HepG2 (cell line): Measurements from ENCODE around the gene GGT1. TPM values are rescaled to one million over a fixed set of nuclear protein-coding genes. Genes with fewer than 3 reads are reported as not detected.
A peak's percentile ranks its signal among the peaks of the same experiment; 100 is the strongest.

Experiments
- ARID5B ChIP-seq: IDR thresholded peaks from 2 replicates; pipeline ENCODE4 v1.4.0; 2020; ENCODE audit warnings: mild to moderate bottlenecking, missing genetic modification reagents
- CENPT ChIP-seq: sonication (generic); formaldehyde crosslinking; IDR thresholded peaks from 2 replicates; pipeline ENCODE4 v1.8.0; 2022; ENCODE audit warnings: low read depth, mild to moderate bottlenecking, moderate library complexity, missing genetic modification reagents
- DMAP1 ChIP-seq: IDR thresholded peaks from 2 replicates; pipeline ENCODE4 v1.6.1; 2016
- FIP1L1 ChIP-seq: fragments of 200-400 bp; formaldehyde crosslinking; IDR thresholded peaks from 2 replicates; pipeline ENCODE4 v1.6.1; 2018; ENCODE audit warnings: low read depth, mild to moderate bottlenecking, low read length, moderate library complexity, borderline replicate concordance; ENCODE audit not compliant: insufficient read depth
- HOXA7 ChIP-seq: sonication (generic); formaldehyde crosslinking; IDR thresholded peaks from 2 replicates; pipeline ENCODE4 v1.8.1; 2022; ENCODE audit warnings: mild to moderate bottlenecking, missing genetic modification reagents, moderate library complexity
- ISL2 ChIP-seq: sonication (generic); formaldehyde crosslinking; IDR thresholded peaks from 2 replicates; pipeline ENCODE4 v1.5.0; 2020; ENCODE audit warnings: missing genetic modification reagents
- JDP2 ChIP-seq: sonication (generic); formaldehyde crosslinking; IDR thresholded peaks from 2 replicates; pipeline ENCODE4 v1.8.1; 2022; ENCODE audit warnings: missing genetic modification reagents, borderline replicate concordance
- JUNB ChIP-seq: sonication (generic); formaldehyde crosslinking; IDR thresholded peaks from 2 replicates; pipeline ENCODE4 v1.8.0; 2022; ENCODE audit warnings: missing genetic modification reagents, mild to moderate bottlenecking, borderline replicate concordance
- MBNL3 ChIP-seq: fragments of 250-450 bp; sonication (Bioruptor Pico); conservative IDR thresholded peaks from 2 replicates; pipeline ENCODE4 v1.8.0; 2022; ENCODE audit warnings: mild to moderate bottlenecking, inconsistent platforms
- MLX ChIP-seq: IDR thresholded peaks from 2 replicates; pipeline ENCODE4 v1.6.1; 2016
- MXD1 ChIP-seq: sonication (generic); formaldehyde crosslinking; IDR thresholded peaks from 2 replicates; pipeline ENCODE4 v1.4.0; 2020; ENCODE audit warnings: mild to moderate bottlenecking, missing genetic modification reagents
- NFIB ChIP-seq: sonication (generic); formaldehyde crosslinking; IDR thresholded peaks from 2 replicates; pipeline ENCODE4 v1.9.0; 2021; ENCODE audit warnings: missing genetic modification reagents, mild to moderate bottlenecking, borderline replicate concordance
- PHF8 ChIP-seq: sonication (generic); formaldehyde crosslinking; IDR thresholded peaks from 2 replicates; pipeline ENCODE4 v1.5.0; 2020; ENCODE audit warnings: missing genetic modification reagents
- SMAD1 ChIP-seq: sonication (generic); formaldehyde crosslinking; IDR thresholded peaks from 2 replicates; pipeline ENCODE4 v1.4.0; 2020; ENCODE audit warnings: missing genetic modification reagents, low read depth, mild to moderate bottlenecking, borderline replicate concordance
- STAG1 ChIP-seq: sonication (generic); formaldehyde crosslinking; IDR thresholded peaks from 2 replicates; pipeline ENCODE4 v1.4.0; 2020; ENCODE audit warnings: missing genetic modification reagents
- TAF1 ChIP-seq: sonication (generic); formaldehyde crosslinking; IDR thresholded peaks from 2 replicates; pipeline ENCODE4 v1.4.0; 2020; ENCODE audit warnings: missing genetic modification reagents
- TGIF2 ChIP-seq: IDR thresholded peaks from 2 replicates; pipeline ENCODE4 v1.6.1; 2016; ENCODE audit warnings: control low read depth, missing compliant biosample characterization
- UBTF ChIP-seq: sonication (generic); formaldehyde crosslinking; IDR thresholded peaks from 2 replicates; pipeline ENCODE4 v1.4.0; 2020; ENCODE audit warnings: mild to moderate bottlenecking, missing genetic modification reagents
- ZNF207 ChIP-seq: fragments of 450-650 bp; IDR thresholded peaks from 2 replicates; pipeline ENCODE4 v1.6.1; 2016; ENCODE audit warnings: antibody characterized with exemption, borderline replicate concordance
- ZNF335 ChIP-seq: sonication (generic); formaldehyde crosslinking; IDR thresholded peaks from 2 replicates; pipeline ENCODE4 v1.4.0; 2020; ENCODE audit warnings: missing genetic modification reagents
- ZNF343 ChIP-seq: sonication (generic); formaldehyde crosslinking; IDR thresholded peaks from 2 replicates; pipeline ENCODE4 v1.4.0; 2020; ENCODE audit warnings: mild to moderate bottlenecking, missing genetic modification reagents
- ZNF546 ChIP-seq: sonication (generic); formaldehyde crosslinking; conservative IDR thresholded peaks from 2 replicates; pipeline ENCODE4 v1.8.1; 2023; ENCODE audit warnings: mild to moderate bottlenecking, missing genetic modification reagents
- ZNF883 ChIP-seq: sonication (generic); formaldehyde crosslinking; IDR thresholded peaks from 2 replicates; pipeline ENCODE4 v1.5.1; 2020; ENCODE audit warnings: mild to moderate bottlenecking, missing genetic modification reagents; ENCODE audit errors: not compliant biosample characterization
- polyA plus RNA-seq, 8 experiments: library from polyadenylated mRNA; depleted of rRNA in 3 of 8; stranded (reverse) in 7 of 8; unstranded in 1 of 8; fragments of >200 nt; fragmentation: Illumina TruSeq in 4 of 8; extraction: Trizol in 4 of 8; gene quantifications; 2 replicates each; pipeline versions ENCODE4 v1.2.1 to v1.2.3, GENCODE V29; 2011 to 2016; ENCODE audit warnings: low read depth in 4 of 8, missing spikeins in 1 of 8, mixed read lengths in 1 of 8; ENCODE audit not compliant: insufficient read depth in 1 of 8
- total RNA-seq, 5 experiments: library from RNA; depleted of rRNA; stranded (reverse); fragments of >200 nt; fragmentation: Illumina TruSeq; extraction: Trizol; gene quantifications; 2 replicates each; pipeline ENCODE4 v1.2.3, GENCODE V29; 2016; ENCODE audit warnings: low read depth in 1 of 5

Gene GGT1
- total and polyA plus RNA-seq, 2 of the 13 experiments (the other 11 are each of a cell fraction or from before 2014, with no cell fraction given) = 29.9 to 103 TPM

- TF ChIP-seq ARID5B = peak; percentile 9; the same call in 1 of the 2 replicates
- no peak for TF ChIP-seq FIP1L1
- TF ChIP-seq MXD1 (CRISPR knock-in tag) = peak; percentile 58; the same call in 1 of the 2 replicates
- 0 out of 2 replicates have a peak, but pooled peaks have one; percentile 15 for TF ChIP-seq MLX
- TF ChIP-seq ZNF207 = no peak
- TF ChIP-seq NFIB (CRISPR knock-in tag) = no peak
- TF ChIP-seq ISL2 (CRISPR knock-in tag) = no peak; the same call in 1 of the 2 replicates
- 0 out of 2 replicates have a peak, but pooled peaks have one; percentile 49 for TF ChIP-seq ZNF546 (CRISPR knock-in tag)
- no peak for TF ChIP-seq STAG1 (CRISPR knock-in tag)
- 0 out of 2 replicates have a peak, but pooled peaks have one; percentile 16 for TF ChIP-seq SMAD1
- TF ChIP-seq JDP2 = no peak
- no peak for TF ChIP-seq ZNF883 (CRISPR knock-in tag)
- TF ChIP-seq HOXA7 (CRISPR knock-in tag) = no peak
- peak; percentile 60 for TF ChIP-seq TAF1 (CRISPR knock-in tag)
- TF ChIP-seq PHF8 (CRISPR knock-in tag) = no peak; the same call in 1 of the 2 replicates
- no peak for TF ChIP-seq ZNF343 (CRISPR knock-in tag)
- TF ChIP-seq DMAP1 (CRISPR knock-in tag) = no peak; the same call in 1 of the 2 replicates
- TF ChIP-seq TGIF2 (CRISPR knock-in tag) = 0 out of 2 replicates have a peak, but pooled peaks have one; percentile 22
- no peak for TF ChIP-seq ZNF335
- TF ChIP-seq UBTF (CRISPR knock-in tag) = peak; percentile 52
- TF ChIP-seq CENPT (CRISPR knock-in tag) = no peak
- no peak for TF ChIP-seq MBNL3 (CRISPR knock-in tag)
- TF ChIP-seq JUNB = no peak
Measured at GRCh38 chr22:24554313-24555164, 48.5 kb upstream of the GGT1 start, which contains the start of gene GUCD1 (continued).
